Hypothalamus (tissue), 51 donors: ENCODE results near the gene RWDD2A.

Source experiments
- DNase-seq, 51 donors: peaks; one replicate each; lab custom pipeline; 2025; lab: John Stamatoyannopoulos, UW

Gene RWDD2A

DNA sequence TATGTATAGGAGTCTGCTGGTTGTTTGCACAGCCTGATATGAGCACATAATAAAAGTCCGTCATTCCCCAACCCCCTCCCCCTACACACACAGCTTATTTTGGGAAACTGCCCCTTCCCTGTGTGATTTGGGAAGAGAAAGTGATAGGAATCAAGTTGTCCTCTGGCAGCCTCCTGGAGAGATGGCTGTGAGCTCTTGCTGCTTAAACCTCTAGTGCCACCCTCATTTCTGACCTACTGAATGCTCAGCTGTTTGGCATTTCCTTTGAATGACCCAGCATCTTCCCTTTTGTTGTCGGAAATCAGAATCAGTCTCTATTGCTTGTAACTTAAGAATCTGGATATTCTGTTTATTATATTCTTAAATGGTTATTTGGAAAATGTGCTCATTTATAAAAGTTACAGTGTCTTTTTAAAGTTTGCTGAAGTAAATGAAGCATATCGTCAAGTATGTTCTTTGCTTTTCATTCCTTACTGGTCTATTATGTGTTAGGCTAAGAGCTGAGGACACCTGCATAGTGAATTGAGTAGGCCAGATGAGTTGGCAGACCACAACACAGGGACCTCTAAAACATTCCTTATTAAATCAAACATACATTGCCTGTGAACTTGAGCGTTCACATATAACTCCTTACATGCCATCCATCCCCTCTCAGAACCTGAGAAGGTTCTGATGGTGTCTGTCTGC lies 5.5 kb downstream of the RWDD2A start:
- no peak for DNase-seq

DNA sequence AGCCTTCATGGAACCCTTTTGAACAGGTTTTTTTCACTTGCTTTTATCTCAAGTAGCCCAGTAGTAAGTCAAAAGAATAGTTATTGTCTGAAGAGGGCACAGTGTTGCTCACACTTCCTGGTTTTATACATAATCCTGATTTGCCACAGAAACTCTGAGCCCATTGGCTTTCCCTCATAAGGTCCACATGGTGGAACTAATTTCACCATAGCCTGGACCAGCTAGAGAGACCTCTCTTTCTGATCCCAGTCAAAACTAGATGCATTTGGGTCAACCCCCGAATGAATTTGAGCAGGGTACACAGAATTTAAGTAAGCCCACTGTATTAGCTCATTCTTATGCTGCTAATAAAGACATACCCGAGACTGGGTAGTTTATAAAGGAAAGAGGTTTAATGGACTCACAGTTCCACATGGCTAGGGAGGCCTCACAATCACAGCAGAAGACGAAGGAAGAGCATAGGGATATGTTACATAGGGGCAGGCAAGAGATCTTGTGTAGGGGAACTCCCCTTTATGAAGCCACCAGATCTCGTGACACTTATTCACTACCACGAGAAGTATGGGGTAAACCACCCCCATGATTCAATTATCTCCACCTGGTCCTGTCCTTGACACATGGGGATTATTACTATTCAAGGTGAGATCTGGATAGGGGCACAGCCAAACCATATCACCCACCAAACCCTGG lies 6.2 kb downstream of the RWDD2A start:
- no peak for DNase-seq

DNA sequence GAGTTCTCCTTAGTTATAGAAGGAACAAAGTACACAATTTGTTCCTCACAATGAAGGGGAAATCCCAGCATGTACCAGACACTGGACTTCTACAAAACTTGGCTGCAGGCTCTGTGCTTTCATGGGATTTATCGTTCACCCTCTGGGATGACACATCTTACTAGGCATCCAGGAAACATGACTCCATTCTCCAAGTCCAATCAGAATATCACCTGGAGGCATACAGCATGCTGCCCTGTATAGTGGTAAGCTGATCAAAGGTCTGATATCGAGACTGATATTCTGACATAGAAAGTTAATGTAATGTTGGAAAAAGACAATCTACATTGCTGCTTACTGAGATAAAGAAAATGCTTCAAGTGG lies 6.7 kb downstream of the RWDD2A start:
- no peak for DNase-seq

DNA sequence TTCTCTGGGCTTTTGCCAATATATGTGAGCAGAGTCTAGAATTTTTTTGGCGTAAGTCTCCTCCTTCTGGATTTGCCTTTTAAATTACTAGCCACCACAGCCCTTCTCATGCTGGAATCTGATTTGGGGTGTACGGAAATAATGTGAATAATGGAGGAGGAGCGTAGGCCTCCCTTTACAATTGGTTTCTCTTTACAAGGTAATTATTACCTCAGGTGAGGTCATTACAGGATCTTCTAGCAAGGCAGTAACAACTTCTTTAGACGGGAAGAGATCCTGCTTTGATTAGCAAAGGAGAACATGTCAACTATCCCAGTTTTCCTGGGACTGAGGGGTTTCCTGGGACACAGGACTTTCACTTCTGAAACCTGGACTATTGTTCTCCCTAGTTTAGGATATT lies 8.9 kb downstream of the RWDD2A start:
- no peak for DNase-seq

DNA sequence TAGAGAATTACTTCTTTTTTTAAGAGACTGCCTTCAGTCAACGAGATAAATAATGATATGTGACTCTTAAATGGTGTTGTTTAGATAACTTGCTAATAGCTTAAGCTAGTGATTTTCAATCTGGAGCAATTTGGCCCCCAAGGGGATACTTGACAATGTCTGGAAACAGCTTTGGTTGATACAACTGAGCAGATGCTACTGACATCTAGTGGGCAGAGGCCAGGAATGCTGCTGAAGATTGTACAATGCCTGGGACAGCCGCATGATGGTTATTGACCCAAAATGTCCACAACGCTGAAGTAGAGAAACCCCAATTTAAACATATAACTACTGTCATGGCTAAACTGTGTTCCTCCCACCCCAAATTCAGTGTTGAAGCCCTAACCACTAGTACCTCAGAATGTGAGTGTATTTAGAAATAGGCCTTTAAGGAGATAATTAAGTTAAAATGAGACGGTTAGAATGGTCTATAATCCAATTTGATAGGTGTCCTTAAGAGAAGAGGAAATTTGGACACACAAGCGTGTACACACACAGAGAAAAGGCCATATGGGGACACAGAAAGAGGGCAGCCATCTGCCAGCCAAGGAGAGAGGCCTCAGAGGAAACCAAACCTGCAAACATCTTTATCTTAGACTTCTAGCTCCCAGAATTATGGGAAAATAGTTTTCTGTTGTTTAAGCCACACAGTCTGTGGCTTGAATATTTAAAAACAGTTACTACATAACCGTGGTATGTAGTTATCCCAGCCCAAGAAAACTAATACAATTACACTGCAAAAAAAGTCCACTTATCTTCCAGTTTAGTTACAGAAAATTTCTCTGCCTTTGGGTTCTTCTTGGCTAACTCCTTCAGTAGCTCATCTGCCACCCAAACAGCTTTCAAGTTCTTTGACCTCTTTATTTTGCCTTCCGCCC lies 22.2 kb downstream of the RWDD2A start:
- peak in 37 of 51 donors; percentile 2 to 82 (median 26) for DNase-seq

DNA sequence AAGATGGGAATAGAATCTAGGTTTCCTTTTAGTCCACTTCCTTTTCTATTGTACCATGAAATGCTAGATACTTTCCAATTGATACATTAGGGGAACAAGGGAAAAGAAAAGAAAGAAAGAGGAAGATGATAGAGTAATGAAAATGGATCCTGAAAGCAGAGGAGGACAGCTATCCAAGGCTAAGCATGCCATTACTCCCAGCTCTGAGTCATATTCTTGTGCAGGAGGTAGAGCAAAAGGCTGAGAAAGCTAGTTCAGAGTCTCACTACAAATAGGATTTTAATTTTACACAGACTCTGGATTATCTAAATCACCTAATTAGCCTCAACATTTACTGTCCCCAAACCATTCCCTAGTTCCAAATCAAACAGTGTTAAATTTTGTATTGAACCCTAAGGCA lies 23.6 kb downstream of the RWDD2A start:
- DNase-seq, result no peak

DNA sequence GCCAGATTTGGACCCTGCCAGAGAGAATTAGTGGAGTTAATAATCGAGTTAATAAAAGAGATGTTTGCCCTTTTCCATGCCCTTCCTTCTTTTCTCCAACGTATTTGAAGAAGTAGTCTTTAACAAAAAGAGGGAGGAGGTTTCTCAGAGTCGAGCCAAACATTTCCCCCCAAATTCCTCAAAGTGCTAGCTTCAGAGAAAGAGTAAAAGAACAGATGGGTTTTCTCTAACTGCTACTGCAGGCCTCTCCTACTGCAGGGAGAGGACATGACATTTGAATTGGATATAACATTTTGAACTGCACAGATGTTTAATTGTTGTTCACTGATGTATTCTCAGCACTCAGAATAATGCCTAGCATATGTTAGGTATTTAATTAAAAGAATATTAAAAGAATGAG lies 25.5 kb downstream of the RWDD2A start:
- DNase-seq, result no peak

DNA sequence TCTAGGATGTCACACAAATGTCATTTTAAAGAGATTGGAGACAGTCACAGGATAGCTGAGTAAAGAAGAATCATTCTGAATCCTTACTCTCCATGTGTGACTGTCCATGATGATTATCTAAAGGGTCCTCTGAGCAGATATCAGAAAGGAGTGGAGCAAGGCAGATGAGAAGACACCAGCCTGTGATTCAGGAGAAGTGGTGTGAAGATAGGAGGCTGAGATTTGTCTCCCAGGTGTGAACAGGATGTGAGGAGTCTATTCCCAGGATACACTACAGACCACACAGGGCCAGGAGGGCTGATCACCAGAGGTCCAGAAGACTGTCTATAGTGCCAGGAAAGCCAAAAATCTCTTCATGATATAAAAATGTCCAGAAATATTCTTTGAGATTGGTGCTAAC lies 27.0 kb downstream of the RWDD2A start:
- no peak for DNase-seq

DNA sequence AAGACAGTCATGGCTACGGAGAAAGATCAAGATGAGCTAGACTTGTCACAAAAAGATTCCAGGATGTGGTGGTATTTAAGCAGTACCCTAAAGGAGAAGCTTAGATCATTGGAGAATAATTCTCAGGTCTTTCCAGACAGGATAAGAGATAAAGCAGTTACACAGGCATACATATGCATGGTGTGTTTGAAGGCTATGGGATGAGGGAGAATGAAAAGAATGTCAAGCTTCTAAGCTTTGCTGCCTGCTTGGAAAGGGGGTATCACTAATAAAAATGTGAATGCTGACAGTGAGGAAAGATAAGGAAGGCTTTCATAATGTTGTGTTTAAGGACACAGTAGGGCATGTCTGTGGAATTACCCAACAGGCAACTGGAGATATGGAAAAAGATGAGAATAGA lies 28.1 kb downstream of the RWDD2A start:
- no peak for DNase-seq

DNA sequence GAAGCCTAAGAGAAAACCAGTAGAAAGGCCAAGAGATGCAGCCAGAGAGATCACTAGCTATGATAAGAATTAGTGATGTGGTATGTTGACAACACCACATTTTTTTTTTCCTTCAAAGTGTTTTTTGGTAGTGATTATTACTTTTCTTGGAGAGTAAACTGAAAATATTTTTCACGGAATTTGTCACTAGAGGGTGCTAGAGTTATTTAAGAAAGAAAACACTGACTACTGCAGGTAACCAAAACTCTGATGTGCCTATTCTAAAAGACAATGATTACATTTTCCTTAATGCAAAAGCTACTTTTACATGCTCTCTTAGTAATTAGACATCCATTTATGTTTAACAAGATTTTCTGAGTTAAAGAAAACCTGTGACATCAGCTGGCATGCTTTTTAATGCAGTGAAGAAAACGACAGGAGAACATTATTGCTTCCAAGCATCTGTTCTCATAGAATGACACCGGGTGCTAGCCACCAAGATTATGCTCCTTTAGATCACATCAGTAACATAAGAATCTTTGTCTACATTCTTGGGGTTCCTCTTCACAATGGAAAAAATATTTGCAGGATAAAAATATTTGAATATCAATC lies 28.8 kb downstream of the RWDD2A start:
- DNase-seq, result peak in 1 of 51 donors; percentile 13

DNA sequence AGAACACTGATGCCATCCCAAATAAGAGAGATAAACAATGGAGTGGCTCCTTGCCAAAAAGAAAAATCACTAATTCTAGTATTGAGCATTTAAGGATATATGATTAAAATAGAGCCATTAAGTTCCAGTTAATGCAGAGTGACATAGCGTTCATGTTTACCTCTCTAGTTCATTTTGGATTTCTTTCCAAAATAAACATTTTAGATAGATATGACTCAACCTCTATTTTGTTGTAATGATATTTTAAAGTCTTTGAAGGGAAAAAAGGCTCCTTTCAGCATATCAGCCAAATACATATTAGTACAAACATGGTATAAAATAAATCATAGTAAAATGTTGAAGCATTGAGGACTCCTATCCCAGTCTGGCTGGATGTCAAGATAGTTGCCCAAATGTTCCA lies 33.4 kb downstream of the RWDD2A start:
- DNase-seq, result no peak

DNA sequence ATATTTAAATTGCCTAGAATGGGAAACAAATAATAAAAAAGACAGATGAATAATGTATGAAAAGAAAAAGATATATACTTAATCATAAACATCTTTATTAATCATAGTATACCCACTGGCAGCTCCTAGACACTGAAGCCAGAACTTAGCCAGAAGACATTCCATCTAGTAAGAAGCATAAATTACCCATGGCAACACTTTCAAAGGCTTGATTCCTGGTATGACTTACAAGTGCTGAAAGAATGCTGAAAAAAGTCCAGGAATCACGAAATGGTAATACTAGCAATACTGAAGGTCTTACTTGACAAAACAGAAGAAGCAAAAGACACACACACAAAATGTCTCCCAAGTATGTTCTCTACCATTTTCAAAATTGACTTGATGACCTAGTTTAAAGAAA lies 38.0 kb downstream of the RWDD2A start:
- DNase-seq, result no peak

DNA sequence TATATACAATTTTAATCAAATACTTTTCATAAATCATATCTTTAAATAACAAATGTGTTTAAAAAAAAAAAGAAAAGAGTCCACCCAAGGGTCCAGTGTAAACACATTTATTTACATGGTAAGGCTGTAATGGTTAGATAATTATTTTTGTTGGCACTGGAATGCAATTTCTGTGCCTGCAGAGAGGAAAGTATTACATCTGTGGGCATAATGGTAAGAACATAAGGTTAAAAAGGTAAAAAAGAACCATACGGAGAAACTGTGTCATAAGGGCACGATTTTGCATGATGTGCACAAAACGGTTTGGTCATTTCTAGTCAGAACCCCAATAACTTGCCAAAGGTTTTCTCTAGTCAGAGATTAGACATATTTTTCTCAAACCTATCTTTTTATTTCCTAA lies 54.3 kb downstream of the RWDD2A start:
- DNase-seq, result no peak
